ENCODE results near the gene DDX10.

DNA sequence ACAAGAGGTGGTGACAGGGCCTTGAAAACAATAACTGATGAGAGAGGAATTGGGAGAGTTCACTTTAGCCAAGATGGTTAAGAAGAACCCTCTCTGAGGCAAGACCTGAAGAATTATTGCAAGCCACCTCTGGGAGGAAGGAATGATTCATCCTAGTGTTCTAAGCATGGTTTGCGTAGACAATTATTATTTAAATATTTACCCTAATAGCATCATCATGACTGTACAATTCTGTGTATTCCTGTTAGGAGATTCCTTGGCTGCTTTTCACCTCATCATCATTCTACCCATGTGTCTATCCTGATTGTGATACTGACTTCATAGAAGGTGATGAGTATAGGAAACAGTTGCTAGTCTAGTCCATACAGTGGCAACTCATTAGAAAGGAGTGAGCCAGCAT lies 264.4 kb downstream of the DDX10 start:
- no peak for TF ChIP-seq USF2 (CRISPR knock-in tag; IDR thresholded peaks at IDR 0.05)
- TF ChIP-seq MYNN (IDR thresholded peaks at IDR 0.05) = no peak
- TF ChIP-seq MYNN (CRISPR knock-in tag; IDR thresholded peaks at IDR 0.05) = no peak
- TF ChIP-seq U2AF2 (optimal IDR thresholded peaks at IDR 0.05; ENCODE audit: low read depth, low read length) = no peak
- no peak for TF ChIP-seq EHMT2 (IDR thresholded peaks at IDR 0.05)
- TF ChIP-seq RBM39 (optimal IDR thresholded peaks at IDR 0.05; ENCODE audit: low read depth, low read length) = no peak
- TF ChIP-seq, protein P1, sequence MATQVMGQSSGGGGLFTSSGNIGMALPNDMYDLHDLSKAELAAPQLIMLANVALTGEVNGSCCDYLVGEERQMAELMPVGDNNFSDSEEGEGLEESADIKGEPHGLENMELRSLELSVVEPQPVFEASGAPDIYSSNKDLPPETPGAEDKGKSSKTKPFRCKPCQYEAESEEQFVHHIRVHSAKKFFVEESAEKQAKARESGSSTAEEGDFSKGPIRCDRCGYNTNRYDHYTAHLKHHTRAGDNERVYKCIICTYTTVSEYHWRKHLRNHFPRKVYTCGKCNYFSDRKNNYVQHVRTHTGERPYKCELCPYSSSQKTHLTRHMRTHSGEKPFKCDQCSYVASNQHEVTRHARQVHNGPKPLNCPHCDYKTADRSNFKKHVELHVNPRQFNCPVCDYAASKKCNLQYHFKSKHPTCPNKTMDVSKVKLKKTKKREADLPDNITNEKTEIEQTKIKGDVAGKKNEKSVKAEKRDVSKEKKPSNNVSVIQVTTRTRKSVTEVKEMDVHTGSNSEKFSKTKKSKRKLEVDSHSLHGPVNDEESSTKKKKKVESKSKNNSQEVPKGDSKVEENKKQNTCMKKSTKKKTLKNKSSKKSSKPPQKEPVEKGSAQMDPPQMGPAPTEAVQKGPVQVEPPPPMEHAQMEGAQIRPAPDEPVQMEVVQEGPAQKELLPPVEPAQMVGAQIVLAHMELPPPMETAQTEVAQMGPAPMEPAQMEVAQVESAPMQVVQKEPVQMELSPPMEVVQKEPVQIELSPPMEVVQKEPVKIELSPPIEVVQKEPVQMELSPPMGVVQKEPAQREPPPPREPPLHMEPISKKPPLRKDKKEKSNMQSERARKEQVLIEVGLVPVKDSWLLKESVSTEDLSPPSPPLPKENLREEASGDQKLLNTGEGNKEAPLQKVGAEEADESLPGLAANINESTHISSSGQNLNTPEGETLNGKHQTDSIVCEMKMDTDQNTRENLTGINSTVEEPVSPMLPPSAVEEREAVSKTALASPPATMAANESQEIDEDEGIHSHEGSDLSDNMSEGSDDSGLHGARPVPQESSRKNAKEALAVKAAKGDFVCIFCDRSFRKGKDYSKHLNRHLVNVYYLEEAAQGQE (IDR thresholded peaks at IDR 0.05; ENCODE audit: borderline replicate concordance) = no peak
- TF ChIP-seq, protein P1 (CRISPR knock-in tag; IDR thresholded peaks at IDR 0.05; ENCODE audit: low read depth) = no peak
- no peak for TF ChIP-seq NFE2 (IDR thresholded peaks at IDR 0.05; ENCODE audit: low read depth)
- TF ChIP-seq, protein P2, sequence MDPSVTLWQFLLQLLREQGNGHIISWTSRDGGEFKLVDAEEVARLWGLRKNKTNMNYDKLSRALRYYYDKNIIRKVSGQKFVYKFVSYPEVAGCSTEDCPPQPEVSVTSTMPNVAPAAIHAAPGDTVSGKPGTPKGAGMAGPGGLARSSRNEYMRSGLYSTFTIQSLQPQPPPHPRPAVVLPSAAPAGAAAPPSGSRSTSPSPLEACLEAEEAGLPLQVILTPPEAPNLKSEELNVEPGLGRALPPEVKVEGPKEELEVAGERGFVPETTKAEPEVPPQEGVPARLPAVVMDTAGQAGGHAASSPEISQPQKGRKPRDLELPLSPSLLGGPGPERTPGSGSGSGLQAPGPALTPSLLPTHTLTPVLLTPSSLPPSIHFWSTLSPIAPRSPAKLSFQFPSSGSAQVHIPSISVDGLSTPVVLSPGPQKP (CRISPR knock-in tag; IDR thresholded peaks at IDR 0.05) = no peak
- TF ChIP-seq SAP30 (IDR thresholded peaks at IDR 0.05; ENCODE audit: borderline replicate concordance, insufficient read depth, low read depth, low read length, poor library complexity, severe bottlenecking) = no peak
- no peak for TF ChIP-seq TCFL5 (CRISPR knock-in tag; conservative IDR thresholded peaks at IDR 0.05)
- TF ChIP-seq, protein P3, sequence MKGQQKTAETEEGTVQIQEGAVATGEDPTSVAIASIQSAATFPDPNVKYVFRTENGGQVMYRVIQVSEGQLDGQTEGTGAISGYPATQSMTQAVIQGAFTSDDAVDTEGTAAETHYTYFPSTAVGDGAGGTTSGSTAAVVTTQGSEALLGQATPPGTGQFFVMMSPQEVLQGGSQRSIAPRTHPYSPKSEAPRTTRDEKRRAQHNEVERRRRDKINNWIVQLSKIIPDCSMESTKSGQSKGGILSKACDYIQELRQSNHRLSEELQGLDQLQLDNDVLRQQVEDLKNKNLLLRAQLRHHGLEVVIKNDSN (CRISPR knock-in tag; IDR thresholded peaks at IDR 0.05) = no peak
